GM23338 (cell line): ENCODE data around the gene FAM78B.

ENCODE experiments used
- EZH2 ChIP-seq: fragments of 200-600 bp; sonication (generic); IDR thresholded peaks from one replicate; pipeline ENCODE4 v1.8.0; 2017; ENCODE audit warnings: antibody characterized with exemption, mild to moderate bottlenecking, low read depth; ENCODE audit not compliant: unreplicated experiment
- EZH2phosphoT487 ChIP-seq: fragments of 200-600 bp; sonication (generic); IDR thresholded peaks from one replicate; pipeline ENCODE4 v1.8.1; 2018; ENCODE audit warnings: antibody characterized with exemption; ENCODE audit not compliant: unreplicated experiment
- POLR2AphosphoS5 ChIP-seq: IDR thresholded peaks from 2 replicates; pipeline ENCODE4 v1.6.1; 2016; ENCODE audit warnings: antibody characterized with exemption, low read depth
- ZNF331 ChIP-seq: fragments of 250-450 bp; sonication (Bioruptor Pico); IDR thresholded peaks from 2 replicates; pipeline ENCODE4 v1.5.0; 2020; ENCODE audit warnings: low read depth, mild to moderate bottlenecking, moderate library complexity
- TF ChIP-seq, protein P1 (sequence below): IDR thresholded peaks from one replicate; pipeline ENCODE4 v1.6.1; 2018; ENCODE audit warnings: antibody characterized with exemption; ENCODE audit not compliant: unreplicated experiment
- TF ChIP-seq, protein P2 (sequence below), 2 experiments: fragments of 200-600 bp in 1 of 2; sonication (generic) in 1 of 2; conservative IDR thresholded peaks; 2 replicates each; pipeline versions ENCODE4 v1.5.1 to v1.6.1; 2016 to 2017; ENCODE audit warnings: antibody characterized with exemption in 2 of 2, low read depth in 2 of 2, mild to moderate bottlenecking in 2 of 2, moderate library complexity in 1 of 2

DNA sequence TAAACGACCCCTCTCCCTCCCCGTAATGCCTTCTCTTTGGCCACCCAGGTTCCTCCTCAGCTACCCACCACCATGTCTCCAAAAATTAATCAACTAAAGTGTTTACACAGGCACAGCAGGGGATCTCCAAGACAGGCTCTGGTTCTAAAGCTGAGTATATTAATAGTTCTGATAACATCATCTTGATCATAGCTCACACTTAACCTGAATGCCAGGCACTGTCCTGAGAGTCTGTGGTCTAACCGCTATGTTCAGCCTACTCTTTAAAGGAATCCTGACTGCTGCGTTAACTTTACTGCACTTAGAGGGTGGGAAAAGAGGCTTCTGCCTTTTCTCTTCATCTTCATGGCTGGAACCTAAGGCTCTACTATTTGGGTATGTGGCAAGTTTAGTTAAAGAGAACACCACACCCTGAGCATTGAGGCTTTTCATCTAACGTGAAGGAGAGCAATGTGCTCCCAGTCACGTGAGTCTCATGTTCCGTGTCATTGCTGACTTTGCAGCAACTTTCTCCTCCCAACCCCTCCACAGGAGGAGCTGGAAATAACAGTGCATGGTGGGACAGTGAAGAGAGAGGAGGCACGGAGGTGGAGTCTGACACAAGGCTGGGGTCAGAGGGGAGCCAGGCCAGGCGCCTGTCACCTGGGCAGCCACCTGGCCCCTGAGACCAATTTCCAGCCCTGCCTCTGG, 86.4 kb downstream of the FAM78B start:
- TF ChIP-seq, protein P1, sequence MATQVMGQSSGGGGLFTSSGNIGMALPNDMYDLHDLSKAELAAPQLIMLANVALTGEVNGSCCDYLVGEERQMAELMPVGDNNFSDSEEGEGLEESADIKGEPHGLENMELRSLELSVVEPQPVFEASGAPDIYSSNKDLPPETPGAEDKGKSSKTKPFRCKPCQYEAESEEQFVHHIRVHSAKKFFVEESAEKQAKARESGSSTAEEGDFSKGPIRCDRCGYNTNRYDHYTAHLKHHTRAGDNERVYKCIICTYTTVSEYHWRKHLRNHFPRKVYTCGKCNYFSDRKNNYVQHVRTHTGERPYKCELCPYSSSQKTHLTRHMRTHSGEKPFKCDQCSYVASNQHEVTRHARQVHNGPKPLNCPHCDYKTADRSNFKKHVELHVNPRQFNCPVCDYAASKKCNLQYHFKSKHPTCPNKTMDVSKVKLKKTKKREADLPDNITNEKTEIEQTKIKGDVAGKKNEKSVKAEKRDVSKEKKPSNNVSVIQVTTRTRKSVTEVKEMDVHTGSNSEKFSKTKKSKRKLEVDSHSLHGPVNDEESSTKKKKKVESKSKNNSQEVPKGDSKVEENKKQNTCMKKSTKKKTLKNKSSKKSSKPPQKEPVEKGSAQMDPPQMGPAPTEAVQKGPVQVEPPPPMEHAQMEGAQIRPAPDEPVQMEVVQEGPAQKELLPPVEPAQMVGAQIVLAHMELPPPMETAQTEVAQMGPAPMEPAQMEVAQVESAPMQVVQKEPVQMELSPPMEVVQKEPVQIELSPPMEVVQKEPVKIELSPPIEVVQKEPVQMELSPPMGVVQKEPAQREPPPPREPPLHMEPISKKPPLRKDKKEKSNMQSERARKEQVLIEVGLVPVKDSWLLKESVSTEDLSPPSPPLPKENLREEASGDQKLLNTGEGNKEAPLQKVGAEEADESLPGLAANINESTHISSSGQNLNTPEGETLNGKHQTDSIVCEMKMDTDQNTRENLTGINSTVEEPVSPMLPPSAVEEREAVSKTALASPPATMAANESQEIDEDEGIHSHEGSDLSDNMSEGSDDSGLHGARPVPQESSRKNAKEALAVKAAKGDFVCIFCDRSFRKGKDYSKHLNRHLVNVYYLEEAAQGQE: no peak
- TF ChIP-seq EZH2phosphoT487: no peak
- TF ChIP-seq, protein P2, sequence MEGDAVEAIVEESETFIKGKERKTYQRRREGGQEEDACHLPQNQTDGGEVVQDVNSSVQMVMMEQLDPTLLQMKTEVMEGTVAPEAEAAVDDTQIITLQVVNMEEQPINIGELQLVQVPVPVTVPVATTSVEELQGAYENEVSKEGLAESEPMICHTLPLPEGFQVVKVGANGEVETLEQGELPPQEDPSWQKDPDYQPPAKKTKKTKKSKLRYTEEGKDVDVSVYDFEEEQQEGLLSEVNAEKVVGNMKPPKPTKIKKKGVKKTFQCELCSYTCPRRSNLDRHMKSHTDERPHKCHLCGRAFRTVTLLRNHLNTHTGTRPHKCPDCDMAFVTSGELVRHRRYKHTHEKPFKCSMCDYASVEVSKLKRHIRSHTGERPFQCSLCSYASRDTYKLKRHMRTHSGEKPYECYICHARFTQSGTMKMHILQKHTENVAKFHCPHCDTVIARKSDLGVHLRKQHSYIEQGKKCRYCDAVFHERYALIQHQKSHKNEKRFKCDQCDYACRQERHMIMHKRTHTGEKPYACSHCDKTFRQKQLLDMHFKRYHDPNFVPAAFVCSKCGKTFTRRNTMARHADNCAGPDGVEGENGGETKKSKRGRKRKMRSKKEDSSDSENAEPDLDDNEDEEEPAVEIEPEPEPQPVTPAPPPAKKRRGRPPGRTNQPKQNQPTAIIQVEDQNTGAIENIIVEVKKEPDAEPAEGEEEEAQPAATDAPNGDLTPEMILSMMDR (conservative IDR thresholded peaks at IDR 0.05; ENCODE audit: low read depth in 2 of 2): no peak
- TF ChIP-seq POLR2AphosphoS5: no peak
- no peak for TF ChIP-seq EZH2
- TF ChIP-seq ZNF331: no peak
